Caco-2 (cell line): ENCODE data around the gene HNRNPAB. TPM values are rescaled to one million over a fixed set of nuclear protein-coding genes. Genes with fewer than 3 reads are reported as not detected.

ENCODE experiments used
- BruUV-seq: library from RNA; stranded (reverse); fragments of 400-500 nt; replicated peaks from 2 replicates; lab custom pipeline; 2021; lab: Mats Ljungman, UMichigan
- CTCF ChIA-PET: fragments of 300-600 bp; sonication (Branson Sonifier 250); formaldehyde crosslinking; loops from one replicate; lab custom pipeline; 2022; ENCODE audit warnings: antibody characterized with exemption; lab: Charles Lee
- POLR2A ChIA-PET: fragments of 300-600 bp; sonication (Branson Sonifier 250); formaldehyde crosslinking; loops from one replicate; lab custom pipeline; 2022; ENCODE audit warnings: antibody characterized with exemption; lab: Charles Lee
- DNase-seq, 2 experiments: peaks; one replicate each; pipeline versions ENCODE4 v3.0.0 to v3.0.0-alpha.2; 2020 to 2022
- H3K27me3 ChIP-seq: replicated peaks from 2 replicates; pipeline ENCODE4 v1.6.0; 2011; ENCODE audit warnings: low read length; ENCODE audit not compliant: control insufficient read depth, insufficient read depth
- H3K36me3 ChIP-seq: 2 replicates; pipeline ENCODE4 v1.5.1; 2011; ENCODE audit warnings: low read length; ENCODE audit not compliant: control insufficient read depth, insufficient read depth
- H3K4me1 ChIP-seq: fragments of 250-450 bp; sonication (Bioruptor Pico); 2 replicates; pipeline ENCODE4 v1.5.1; 2020; ENCODE audit warnings: mild to moderate bottlenecking
- H3K4me3 ChIP-seq: 2 replicates; pipeline ENCODE4 v1.5.1; 2011; ENCODE audit warnings: low read depth, mild to moderate bottlenecking, control low read depth, low read length
- H3K9me3 ChIP-seq: fragments of 250-450 bp; sonication (Bioruptor Pico); 2 replicates; pipeline ENCODE4 v1.5.1; 2020; ENCODE audit warnings: mild to moderate bottlenecking, moderate library complexity
- H3K27ac Mint-ChIP-seq: one replicate; pipeline ENCODE4 v1.8.0; 2022; ENCODE audit warnings: mixed read lengths; ENCODE audit not compliant: unreplicated experiment
- H3K27me3 Mint-ChIP-seq: one replicate; pipeline ENCODE4 v1.8.0; 2022; ENCODE audit warnings: mixed read lengths; ENCODE audit not compliant: insufficient read depth, unreplicated experiment
- H3K36me3 Mint-ChIP-seq: one replicate; pipeline ENCODE4 v1.8.0; 2022; ENCODE audit warnings: mild to moderate bottlenecking, mixed read lengths; ENCODE audit not compliant: insufficient read depth, unreplicated experiment
- H3K4me1 Mint-ChIP-seq: one replicate; pipeline ENCODE4 v1.8.0; 2022; ENCODE audit warnings: low read depth, mixed read lengths; ENCODE audit not compliant: unreplicated experiment
- H3K4me3 Mint-ChIP-seq: one replicate; pipeline ENCODE4 v1.8.0; 2022; ENCODE audit warnings: mild to moderate bottlenecking, moderate library complexity, mixed read lengths; ENCODE audit not compliant: unreplicated experiment
- H3K9me3 Mint-ChIP-seq: one replicate; pipeline ENCODE4 v1.8.0; 2022; ENCODE audit warnings: mixed read lengths; ENCODE audit not compliant: unreplicated experiment
- intact Hi-C: fragments of 100-400 bp; cut with micrococcal nuclease; formaldehyde crosslinking; loops from one replicate; pipeline ENCODE4 v1.10.0; 2022; ENCODE audit not compliant: unreplicated experiment
- total RNA-seq: library from RNA; stranded (reverse); gene quantifications from 2 replicates; pipeline ENCODE4 v1.2.3, GENCODE V29; 2022
- TF ChIP-seq, protein P1 (sequence below), 2 experiments: fragments of 200-600 bp in 1 of 2; IDR thresholded peaks; 1 replicate in 1 of 2; 2 replicates in 1 of 2; pipeline versions ENCODE4 v1.5.1 to v1.8.0; 2011 to 2022; ENCODE audit warnings: antibody characterized with exemption in 1 of 2, control low read depth in 1 of 2, inconsistent platforms in 1 of 2, low read depth in 1 of 2, low read length in 1 of 2, mild to moderate bottlenecking in 1 of 2, moderate library complexity in 1 of 2; ENCODE audit not compliant: insufficient read depth in 1 of 2, severe bottlenecking in 1 of 2, unreplicated experiment in 1 of 2

The HNRNPAB gene
- total RNA-seq, 1 experiment from 2014 or later: 295 TPM

DNA sequence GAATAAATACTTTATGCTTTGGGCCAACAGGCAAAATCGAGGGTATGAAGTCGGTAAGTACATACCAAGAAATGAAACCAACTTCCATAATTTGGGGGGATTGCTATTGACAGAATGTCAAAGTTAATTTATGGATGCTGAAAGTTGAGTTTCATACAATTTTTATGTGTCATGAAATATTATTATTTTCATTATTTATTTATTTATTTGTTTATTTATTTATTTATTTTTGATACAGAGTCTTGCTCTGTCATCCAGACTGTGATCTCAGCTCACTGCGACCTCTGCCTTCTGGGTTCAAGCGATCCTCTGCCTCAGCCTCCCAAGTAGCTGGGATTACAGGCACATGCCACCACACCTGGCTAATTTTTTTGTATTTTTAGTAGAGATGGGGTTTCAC, 12.7 kb upstream of the HNRNPAB start:
- intact Hi-C loops: no loop called here
- no peak overlapping the region for H3K4me3 ChIP-seq
- ChIA-PET POLR2A (no interaction called here), CTCF (no interaction called here)
- no peak overlapping the region for H3K27ac Mint-ChIP-seq
- no peaks in the 10 kb centered on the region for H3K4me1 ChIP-seq
- TF ChIP-seq, protein P1, sequence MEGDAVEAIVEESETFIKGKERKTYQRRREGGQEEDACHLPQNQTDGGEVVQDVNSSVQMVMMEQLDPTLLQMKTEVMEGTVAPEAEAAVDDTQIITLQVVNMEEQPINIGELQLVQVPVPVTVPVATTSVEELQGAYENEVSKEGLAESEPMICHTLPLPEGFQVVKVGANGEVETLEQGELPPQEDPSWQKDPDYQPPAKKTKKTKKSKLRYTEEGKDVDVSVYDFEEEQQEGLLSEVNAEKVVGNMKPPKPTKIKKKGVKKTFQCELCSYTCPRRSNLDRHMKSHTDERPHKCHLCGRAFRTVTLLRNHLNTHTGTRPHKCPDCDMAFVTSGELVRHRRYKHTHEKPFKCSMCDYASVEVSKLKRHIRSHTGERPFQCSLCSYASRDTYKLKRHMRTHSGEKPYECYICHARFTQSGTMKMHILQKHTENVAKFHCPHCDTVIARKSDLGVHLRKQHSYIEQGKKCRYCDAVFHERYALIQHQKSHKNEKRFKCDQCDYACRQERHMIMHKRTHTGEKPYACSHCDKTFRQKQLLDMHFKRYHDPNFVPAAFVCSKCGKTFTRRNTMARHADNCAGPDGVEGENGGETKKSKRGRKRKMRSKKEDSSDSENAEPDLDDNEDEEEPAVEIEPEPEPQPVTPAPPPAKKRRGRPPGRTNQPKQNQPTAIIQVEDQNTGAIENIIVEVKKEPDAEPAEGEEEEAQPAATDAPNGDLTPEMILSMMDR (IDR thresholded peaks at IDR 0.05; ENCODE audit: insufficient read depth in 1 of 2, low read depth in 1 of 2, low read length in 1 of 2, severe bottlenecking in 1 of 2, unreplicated experiment in 1 of 2): no peak
- H3K9me3 Mint-ChIP-seq: peaks cover 15% of the 10 kb centered on the region
- no peaks in the 10 kb centered on the region for H3K9me3 ChIP-seq
- H3K27me3 Mint-ChIP-seq: peaks cover 7% of the 10 kb centered on the region
- no peak overlapping the region for H3K4me3 Mint-ChIP-seq
- no peaks in the 10 kb centered on the region for H3K4me1 Mint-ChIP-seq
- H3K36me3 Mint-ChIP-seq: peaks cover 8% of the 10 kb centered on the region
- BruUV-seq: no TSS peak
- no peaks in the 10 kb centered on the region for H3K27me3 ChIP-seq
- no peak for DNase-seq
- no peaks in the 10 kb centered on the region for H3K36me3 ChIP-seq

DNA sequence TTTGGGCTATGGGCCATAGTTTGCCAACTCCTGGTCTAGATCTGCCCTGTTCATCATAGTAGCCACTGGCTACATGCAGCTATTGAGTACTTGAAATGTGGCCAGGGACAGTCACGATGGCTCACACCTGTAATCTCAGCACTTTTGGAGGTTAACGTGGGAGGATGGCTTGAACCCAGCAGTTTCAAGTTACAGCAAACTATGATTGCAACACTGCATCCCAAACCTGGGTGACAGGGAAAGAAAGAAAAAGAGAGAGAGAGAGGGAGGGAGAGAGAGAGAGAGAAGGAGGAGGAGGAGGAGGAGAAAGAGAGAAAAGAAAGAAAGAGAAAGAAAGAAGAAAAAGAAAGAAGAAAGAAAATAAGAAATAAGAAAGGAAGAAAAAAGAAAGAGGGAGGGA, 12.1 kb upstream of the HNRNPAB start:
- H3K9me3 ChIP-seq: no peaks in the 10 kb centered on the region
- intact Hi-C loops: no loop called here
- Mint-ChIP-seq H3K36me3 (peaks cover 8% of the 10 kb centered on the region), H3K9me3 (peaks cover 15% of the 10 kb centered on the region), H3K4me3 (no peak overlapping the region), H3K27me3 (peaks cover 7% of the 10 kb centered on the region), H3K27ac (no peak overlapping the region), H3K4me1 (no peaks in the 10 kb centered on the region)
- CTCF ChIA-PET: no interaction called here
- BruUV-seq: no TSS peak
- TF ChIP-seq, protein P1 (IDR thresholded peaks at IDR 0.05; ENCODE audit: insufficient read depth in 1 of 2, low read depth in 1 of 2, low read length in 1 of 2, severe bottlenecking in 1 of 2, unreplicated experiment in 1 of 2): no peak
- no peak overlapping the region for H3K4me3 ChIP-seq
- H3K27me3 ChIP-seq: no peaks in the 10 kb centered on the region
- DNase-seq: no peak
- no peaks in the 10 kb centered on the region for H3K36me3 ChIP-seq
- POLR2A ChIA-PET: no interaction called here
- H3K4me1 ChIP-seq: no peaks in the 10 kb centered on the region

DNA sequence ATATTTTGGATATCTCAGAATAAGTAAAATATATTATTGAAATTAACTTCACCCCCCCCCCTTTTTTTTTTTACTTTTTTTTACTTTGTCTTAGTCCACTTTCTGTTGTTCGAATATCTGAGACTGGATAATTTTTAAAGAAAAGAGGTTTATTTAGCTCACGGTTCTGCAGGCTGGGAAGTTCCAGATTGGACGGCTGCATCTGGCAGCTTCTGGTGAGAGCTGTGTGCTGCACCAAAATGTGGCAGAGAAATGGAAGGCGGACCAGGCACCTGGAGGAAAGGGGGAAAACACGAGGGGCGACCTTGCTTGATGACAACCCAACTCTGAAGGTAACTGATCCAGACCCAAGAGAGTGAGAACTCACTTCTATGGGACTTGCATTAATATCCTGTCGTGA, 11.5 kb upstream of the HNRNPAB start:
- H3K27ac Mint-ChIP-seq: no peak overlapping the region
- TF ChIP-seq, protein P1 (IDR thresholded peaks at IDR 0.05; ENCODE audit: insufficient read depth in 1 of 2, low read depth in 1 of 2, low read length in 1 of 2, severe bottlenecking in 1 of 2, unreplicated experiment in 1 of 2): no peak
- H3K4me3 Mint-ChIP-seq: no peak overlapping the region
- H3K36me3 Mint-ChIP-seq: peaks cover 8% of the 10 kb centered on the region
- DNase-seq: no peak
- no peaks in the 10 kb centered on the region for H3K4me1 ChIP-seq
- H3K4me1 Mint-ChIP-seq: no peaks in the 10 kb centered on the region
- H3K27me3 ChIP-seq: no peaks in the 10 kb centered on the region
- peaks cover 7% of the 10 kb centered on the region for H3K27me3 Mint-ChIP-seq
- intact Hi-C loops: no loop called here
- H3K9me3 ChIP-seq: no peaks in the 10 kb centered on the region
- H3K4me3 ChIP-seq: no peak overlapping the region
- no peaks in the 10 kb centered on the region for H3K36me3 ChIP-seq
- POLR2A ChIA-PET: no interaction called here
- H3K9me3 Mint-ChIP-seq: peaks cover 15% of the 10 kb centered on the region
- CTCF ChIA-PET: interaction anchor here (0.6 kb wide), 1 partner anchor 111 kb away, joined by 4 read pairs; no protein-coding TSS in a partner anchor
- no TSS peak for BruUV-seq
